GM19239 (cell line): ENCODE results near the gene ANO7.

Source experiments
- DNase-seq: peaks from one replicate; pipeline ENCODE4 v3.0.0; 2011; ENCODE audit warnings: low spot score; ENCODE audit not compliant: insufficient read length
- FAIRE-seq: peaks from 2 replicates; lab custom pipeline; 2011; peaks lifted over from hg19 to GRCh38; lab: Jason Lieb, UNC

The ANO7 gene

GRCh38 chr2:241188361-241189092 is at the start of gene ANO7:
Gene ANO7 (plus strand): TSS chr2:241188677. CDS start chr2:241190064, 1,387 bp downstream.
- FAIRE-seq, result no peak
- no peak for DNase-seq

- no peak for FAIRE-seq
- DNase-seq, result no peak
These were observed 48.7 kb upstream of the ANO7 start for GRCh38 chr2:241139531-241140444.

- DNase-seq, result no peak
- FAIRE-seq, result no peak
These were observed 48.0 kb upstream of the ANO7 start for GRCh38 chr2:241140445-241140840.

- no peak for FAIRE-seq
- no peak for DNase-seq
These were observed 47.2 kb upstream of the ANO7 start for GRCh38 chr2:241141214-241141770.

GRCh38 chr2:241142063-241142462 is 46.4 kb upstream of the ANO7 start:
- no peak for DNase-seq
- no peak for FAIRE-seq

- no peak for FAIRE-seq
- DNase-seq, result no peak
These were observed 45.9 kb upstream of the ANO7 start for GRCh38 chr2:241142593-241142992.

GRCh38 chr2:241146286-241146685 is 42.2 kb upstream of the ANO7 start:
- no peak for DNase-seq
- FAIRE-seq, result no peak

GRCh38 chr2:241147336-241147735 is 41.1 kb upstream of the ANO7 start:
- DNase-seq, result no peak
- FAIRE-seq, result no peak

- DNase-seq (no peak), FAIRE-seq (peak; percentile 76)
These were observed 40.2 kb upstream of the ANO7 start for GRCh38 chr2:241148239-241148638.

- FAIRE-seq, result peak; percentile 98
- DNase-seq, result peak; percentile 94
These were observed 39.4 kb upstream of the ANO7 start, which contains the start of gene PASK for GRCh38 chr2:241148891-241149674. Gene PASK (minus strand): TSS chr2:241149472. CDS start chr2:241143032, 6,440 bp downstream.

- no peak for DNase-seq
- no peak for FAIRE-seq
These were observed 38.9 kb upstream of the ANO7 start for GRCh38 chr2:241149675-241149924.

- peak; percentile 95 for FAIRE-seq
- peak; percentile 99 for DNase-seq
These were observed 38.4 kb upstream of the ANO7 start, which contains the start of gene PPP1R7 for GRCh38 chr2:241149925-241150659. Gene PPP1R7 (plus strand): TSS chr2:241150467. CDS start chr2:241150496, 29 bp downstream.

- FAIRE-seq (peak; percentile 66), DNase-seq (no peak)
These were observed 37.6 kb upstream of the ANO7 start for GRCh38 chr2:241150660-241151530.

GRCh38 chr2:241151934-241152660 is 36.4 kb upstream of the ANO7 start:
- FAIRE-seq (no peak), DNase-seq (no peak)

- FAIRE-seq, result no peak
- DNase-seq, result no peak
These were observed 34.9 kb upstream of the ANO7 start for GRCh38 chr2:241153616-241154015.

GRCh38 chr2:241154915-241155314 is 33.6 kb upstream of the ANO7 start:
- no peak for FAIRE-seq
- DNase-seq, result no peak

GRCh38 chr2:241155936-241156335 is 32.5 kb upstream of the ANO7 start:
- no peak for FAIRE-seq
- DNase-seq, result no peak

GRCh38 chr2:241156971-241157441 is 31.5 kb upstream of the ANO7 start:
- FAIRE-seq (no peak), DNase-seq (no peak)
